Omental fat pad (tissue), 4 donors: Measurements from ENCODE around the gene CCDC197. TPM values are rescaled to one million over a fixed set of nuclear protein-coding genes. Genes with fewer than 3 reads are reported as not detected.

Experiments used
- ATAC-seq: fragments of 150-250 bp; one replicate; pipeline ENCODE4 v1.9.1; 2016; ENCODE audit warnings: mild to moderate bottlenecking, moderate library complexity; ENCODE audit not compliant: low FRiP score
- DNase-seq: peaks from one replicate; pipeline ENCODE4 v3.0.0-alpha.2; 2019; ENCODE audit warnings: low spot score
- CTCF ChIP-seq, 3 donors: fragments of 450-650 bp; IDR thresholded peaks; one replicate each; pipeline ENCODE4 v1.5.1; 2016 to 2017; ENCODE audit warnings: antibody characterized with exemption in 3 of 3, mild to moderate bottlenecking in 3 of 3, moderate library complexity in 2 of 3
- total RNA-seq, 4 donors: library from RNA; depleted of rRNA; stranded (reverse); fragments of >200 nt; gene quantifications; one replicate each; pipeline ENCODE4 v1.1.0, GENCODE V29; 2016

Gene CCDC197
- total RNA-seq: not detected

DNA sequence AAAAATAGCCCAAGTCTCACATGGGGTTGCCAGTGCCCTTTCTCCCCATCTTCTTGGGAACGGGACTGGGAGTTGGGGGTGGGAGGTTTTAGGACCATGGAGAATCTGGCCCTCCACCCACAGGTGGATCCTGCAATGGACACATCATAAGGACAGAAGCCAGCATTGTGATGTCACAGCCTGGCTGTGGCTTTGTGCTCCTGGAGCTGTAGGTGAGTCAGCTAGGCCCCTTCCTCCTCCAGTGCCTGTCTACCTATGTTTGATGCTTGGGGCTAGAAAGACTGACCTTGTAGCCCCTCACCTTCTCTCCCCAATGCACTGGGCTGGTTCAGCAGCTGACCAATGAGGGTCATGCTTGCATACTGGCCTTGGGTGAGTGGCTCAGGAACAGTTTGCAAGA is at the start of gene CCDC197:
TSS of gene CCDC197 (plus strand) at position 220 of the 400 bp plus-strand sequence. CDS start 831 bp downstream, outside the sequence.
- DNase-seq: no peak
- no peak for TF ChIP-seq CTCF (IDR thresholded peaks at IDR 0.05)

GRCh38 chr14:93949511-93950075 is 47.5 kb upstream of the CCDC197 start:
- ATAC-seq (no peak), DNase-seq (no peak)
- no peak for TF ChIP-seq CTCF (IDR thresholded peaks at IDR 0.05)

More for the DNA sequence above, at the start of gene CCDC197:
- no peak for ATAC-seq

GRCh38 chr14:93950948-93951634 is 46.0 kb upstream of the CCDC197 start:
- no peak for TF ChIP-seq CTCF (IDR thresholded peaks at IDR 0.05)
- DNase-seq: no peak
- no peak for ATAC-seq

GRCh38 chr14:93951635-93952540 is 45.2 kb upstream of the CCDC197 start:
- no peak for ATAC-seq
- DNase-seq: no peak
- TF ChIP-seq CTCF (IDR thresholded peaks at IDR 0.05): no peak

- no peak for TF ChIP-seq CTCF (IDR thresholded peaks at IDR 0.05)
- ATAC-seq (no peak), DNase-seq (no peak)
Observed at GRCh38 chr14:93952829-93953228, 44.3 kb upstream of the CCDC197 start.

DNA sequence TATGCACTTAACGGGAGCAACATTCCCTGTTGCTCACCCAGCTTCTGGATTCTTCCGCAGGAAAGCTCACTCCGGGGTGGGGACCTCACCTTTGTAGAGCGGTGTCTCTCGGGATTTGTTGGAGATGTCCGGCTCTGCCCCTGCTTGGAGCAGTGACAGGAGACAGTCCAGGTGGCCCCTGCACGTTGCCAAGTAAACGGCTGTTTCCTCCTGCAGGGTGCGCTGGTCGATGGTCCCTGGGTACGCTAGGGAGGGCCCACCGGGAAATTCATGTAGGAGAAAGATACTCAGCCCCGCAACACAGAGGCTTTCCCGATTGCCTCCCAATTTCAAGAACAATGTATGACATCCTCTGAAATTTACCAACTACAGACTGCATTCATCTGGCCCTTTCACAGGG is 43.8 kb upstream of the CCDC197 start:
- no peak for DNase-seq
- no peak for TF ChIP-seq CTCF (IDR thresholded peaks at IDR 0.05)
- ATAC-seq: no peak
